Measurements from ENCODE around the gene ULK3. TPM values are rescaled to one million over a fixed set of nuclear protein-coding genes. Genes with fewer than 3 reads are reported as not detected.

The ULK3 gene
- total RNA-seq, 2 donors from 2014 or later = 34.9 to 72.2 TPM

- DNase-seq (ENCODE audit: low spot score) (no peak), ATAC-seq (ENCODE audit: insufficient number of reproducible peaks, low FRiP score, low read depth) (no peak)
- TF ChIP-seq CTCF (IDR thresholded peaks at IDR 0.05) = no peak
- Histone ChIP-seq H3K36me3 (no peaks in the 10 kb centered on the region), H3K27ac (no peak overlapping the region), H3K27me3 (replicated peaks; ENCODE audit: insufficient read depth) (peaks cover 6% of the 10 kb centered on the region), H3K4me1 (ENCODE audit: control insufficient read depth in 1 of 2, low read depth in 2 of 2) (no peaks in the 10 kb centered on the region), H3K9me3 (no peaks in the 10 kb centered on the region), H3K4me3 (no peak overlapping the region)
These were observed 15.3 kb downstream of the ULK3 start for GRCh38 chr15:74827614-74828013.

GRCh38 chr15:74826921-74827320, 16.0 kb downstream of the ULK3 start:
- H3K27ac ChIP-seq = no peak overlapping the region
- ATAC-seq (ENCODE audit: insufficient number of reproducible peaks, low FRiP score, low read depth) (no peak), DNase-seq (ENCODE audit: low spot score) (no peak)
- no peak for TF ChIP-seq CTCF (IDR thresholded peaks at IDR 0.05)
- no peaks in the 10 kb centered on the region for H3K9me3 ChIP-seq
- H3K4me3 ChIP-seq = no peak overlapping the region
- no peaks in the 10 kb centered on the region for H3K36me3 ChIP-seq
- peaks cover 6% of the 10 kb centered on the region for H3K27me3 ChIP-seq (replicated peaks; ENCODE audit: insufficient read depth)
- no peaks in the 10 kb centered on the region for H3K4me1 ChIP-seq (ENCODE audit: control insufficient read depth in 1 of 2, low read depth in 2 of 2)

- Histone ChIP-seq H3K9me3 (no peaks in the 10 kb centered on the region), H3K4me3 (no peak within 1 kb of the TSS), H3K27ac (no peak within 1 kb of the TSS), H3K27me3 (replicated peaks; ENCODE audit: insufficient read depth) (peaks cover 6% of the 10 kb centered on the region), H3K4me1 (ENCODE audit: control insufficient read depth in 1 of 2, low read depth in 2 of 2) (no peaks in the 10 kb centered on the region), H3K36me3 (no peaks in the 10 kb centered on the region)
- no peak for TF ChIP-seq CTCF (IDR thresholded peaks at IDR 0.05)
- ATAC-seq (ENCODE audit: insufficient number of reproducible peaks, low FRiP score, low read depth) (no peak), DNase-seq (ENCODE audit: low spot score) (no peak)
These were observed 16.6 kb downstream of the ULK3 start, which contains the start of gene CPLX3 for GRCh38 chr15:74826364-74826819. CPLX3 (plus strand) TSS chr15:74826627; CDS start chr15:74826704, 77 bp downstream.

GRCh38 chr15:74825866-74826265, 17.1 kb downstream of the ULK3 start:
- DNase-seq (ENCODE audit: low spot score) (no peak), ATAC-seq (ENCODE audit: insufficient number of reproducible peaks, low FRiP score, low read depth) (no peak)
- peaks cover 6% of the 10 kb centered on the region for H3K27me3 ChIP-seq (replicated peaks; ENCODE audit: insufficient read depth)
- H3K9me3 ChIP-seq = no peaks in the 10 kb centered on the region
- no peaks in the 10 kb centered on the region for H3K4me1 ChIP-seq (ENCODE audit: control insufficient read depth in 1 of 2, low read depth in 2 of 2)
- H3K4me3 ChIP-seq = no peak overlapping the region
- TF ChIP-seq CTCF (IDR thresholded peaks at IDR 0.05) = no peak
- H3K36me3 ChIP-seq = no peaks in the 10 kb centered on the region
- H3K27ac ChIP-seq = no peak overlapping the region

- Histone ChIP-seq H3K27me3 (replicated peaks; ENCODE audit: insufficient read depth) (peaks cover 6% of the 10 kb centered on the region), H3K4me3 (no peak overlapping the region), H3K36me3 (no peaks in the 10 kb centered on the region), H3K27ac (no peak overlapping the region), H3K4me1 (ENCODE audit: control insufficient read depth in 1 of 2, low read depth in 2 of 2) (no peaks in the 10 kb centered on the region), H3K9me3 (no peaks in the 10 kb centered on the region)
- ATAC-seq (ENCODE audit: insufficient number of reproducible peaks, low FRiP score, low read depth) (no peak), DNase-seq (ENCODE audit: low spot score) (no peak)
- TF ChIP-seq CTCF (IDR thresholded peaks at IDR 0.05) = no peak
These were observed 18.0 kb downstream of the ULK3 start for GRCh38 chr15:74824976-74825375.

Measured in thoracic aorta (tissue), 2 donors.